CD4-positive, alpha-beta T cell treated with Interleukin-15 for 4 hours (primary cell): Measurements from ENCODE around the gene GSDME.

Experiments used
- DNase-seq: peaks from one replicate; pipeline ENCODE4 v3.0.0-alpha.2; 2020; ENCODE audit warnings: low spot score

Gene GSDME

GRCh38 chr7:24769851-24770250, 12.6 kb upstream of the GSDME start:
- no peak for DNase-seq

GRCh38 chr7:24769014-24769830, 12.0 kb upstream of the GSDME start:
- no peak for DNase-seq

- DNase-seq = no peak
These were observed 10.8 kb upstream of the GSDME start for GRCh38 chr7:24767878-24768569.

GRCh38 chr7:24764972-24765744, 7.9 kb upstream of the GSDME start:
- DNase-seq = no peak

GRCh38 chr7:24764011-24764410, 6.7 kb upstream of the GSDME start:
- DNase-seq = no peak

- no peak for DNase-seq
These were observed 6.1 kb upstream of the GSDME start for GRCh38 chr7:24763303-24763901.

GRCh38 chr7:24762771-24763170, 5.5 kb upstream of the GSDME start:
- DNase-seq = no peak

- no peak for DNase-seq
These were observed 3.7 kb upstream of the GSDME start for GRCh38 chr7:24760968-24761367.

- DNase-seq = no peak
These were observed 515 bp downstream of the GSDME start for GRCh38 chr7:24756545-24757352.

- no peak for DNase-seq
These were observed 1.5 kb downstream of the GSDME start for GRCh38 chr7:24755541-24756407.

- DNase-seq = no peak
These were observed 2.3 kb downstream of the GSDME start for GRCh38 chr7:24754906-24755506.

- DNase-seq = no peak
These were observed 5.0 kb downstream of the GSDME start for GRCh38 chr7:24752073-24752800.

- no peak for DNase-seq
These were observed 5.8 kb downstream of the GSDME start for GRCh38 chr7:24751484-24751883.

- DNase-seq = no peak
These were observed 6.7 kb downstream of the GSDME start for GRCh38 chr7:24750441-24751055.

- no peak for DNase-seq
These were observed 8.7 kb downstream of the GSDME start for GRCh38 chr7:24748521-24748920.

- DNase-seq = no peak
These were observed 11.9 kb downstream of the GSDME start for GRCh38 chr7:24745355-24745754.

GRCh38 chr7:24743471-24743870, 13.8 kb downstream of the GSDME start:
- no peak for DNase-seq

- no peak for DNase-seq
These were observed 14.6 kb downstream of the GSDME start for GRCh38 chr7:24742506-24743162.
